Measurements from ENCODE around the gene LCN15. TPM values are rescaled to one million over a fixed set of nuclear protein-coding genes. Genes with fewer than 3 reads are reported as not detected.

Gene LCN15
- total RNA-seq, 1 donor from 2014 or later, result not detected

DNA sequence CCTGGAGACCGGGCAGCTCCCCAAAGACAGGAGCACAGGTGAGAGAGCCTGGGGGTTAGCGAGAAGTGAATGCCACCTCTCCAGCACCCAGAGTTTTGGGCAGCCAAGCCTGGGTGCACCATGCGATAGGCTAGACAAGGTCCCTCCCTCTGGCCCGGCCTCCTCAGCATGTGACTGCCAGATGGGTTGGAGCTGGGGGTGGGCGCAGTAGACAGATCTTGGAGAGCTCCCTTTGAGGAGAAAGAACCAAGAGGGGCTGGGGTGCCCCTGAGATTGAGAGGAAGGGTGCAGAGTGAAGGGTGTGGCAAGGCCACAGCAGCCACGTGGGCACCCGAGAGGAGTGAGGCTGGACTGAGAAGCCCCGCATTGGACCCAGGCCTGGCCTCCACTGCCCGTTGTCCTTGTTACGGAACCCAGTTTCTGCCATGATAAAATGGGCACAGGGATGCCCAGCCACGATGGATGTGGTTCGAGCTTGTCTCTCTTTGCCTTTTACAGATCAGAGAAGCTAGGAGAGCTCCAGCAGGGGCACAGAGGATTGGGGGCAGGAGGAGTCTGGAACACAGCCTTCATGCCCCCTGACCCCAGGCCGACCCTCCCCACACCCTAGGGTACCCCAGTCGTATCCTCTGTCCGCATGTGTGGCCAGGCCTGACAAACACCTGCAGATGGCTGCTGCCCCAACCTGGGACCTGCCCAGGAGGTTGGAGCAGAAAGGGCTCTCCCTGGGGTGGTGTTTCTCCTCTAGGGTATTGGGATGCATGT, 28.2 kb upstream of the LCN15 start:
- Histone ChIP-seq H2AFZ (ENCODE audit: low read depth, low read length) (no peak overlapping the region), H3K4me3 (ENCODE audit: insufficient read depth, low read depth, low read length) (no peak overlapping the region), H3K79me2 (ENCODE audit: insufficient read depth, low read length) (peaks cover 9% of the 10 kb centered on the region), H3K27me3 (ENCODE audit: insufficient read depth, low read length) (peaks cover 3% of the 10 kb centered on the region), H3K27ac (ENCODE audit: low read depth, low read length) (no peak overlapping the region), H3K9me3 (ENCODE audit: insufficient read depth, low read depth, low read length) (no peaks in the 10 kb centered on the region), H3K9ac (ENCODE audit: low read length) (no peak overlapping the region), H3K36me3 (ENCODE audit: insufficient read depth, low read length) (no peaks in the 10 kb centered on the region), H3K4me2 (ENCODE audit: low read length) (peak overlapping the region; percentile 98), H3K4me1 (ENCODE audit: insufficient read depth, low read length) (peaks cover 18% of the 10 kb centered on the region), H4K20me1 (ENCODE audit: insufficient read depth, low read length) (peaks cover 22% of the 10 kb centered on the region)
- Mint-ChIP-seq H3K9me3 (ENCODE audit: unreplicated experiment) (no peaks in the 10 kb centered on the region), H3K27me3 (ENCODE audit: low read depth, unreplicated experiment) (no peaks in the 10 kb centered on the region), H3K4me3 (ENCODE audit: unreplicated experiment) (peak overlapping the region; percentile 83), H3K27ac (ENCODE audit: unreplicated experiment) (no peak overlapping the region), H3K4me1 (ENCODE audit: low read depth, unreplicated experiment) (peaks cover 15% of the 10 kb centered on the region), H3K36me3 (ENCODE audit: low read depth, unreplicated experiment) (peaks cover 6% of the 10 kb centered on the region)
- FAIRE-seq, result no peak
- TF ChIP-seq EZH2 (IDR thresholded peaks at IDR 0.05; ENCODE audit: insufficient read depth, low read length), result no peak
- TF ChIP-seq, protein P1, sequence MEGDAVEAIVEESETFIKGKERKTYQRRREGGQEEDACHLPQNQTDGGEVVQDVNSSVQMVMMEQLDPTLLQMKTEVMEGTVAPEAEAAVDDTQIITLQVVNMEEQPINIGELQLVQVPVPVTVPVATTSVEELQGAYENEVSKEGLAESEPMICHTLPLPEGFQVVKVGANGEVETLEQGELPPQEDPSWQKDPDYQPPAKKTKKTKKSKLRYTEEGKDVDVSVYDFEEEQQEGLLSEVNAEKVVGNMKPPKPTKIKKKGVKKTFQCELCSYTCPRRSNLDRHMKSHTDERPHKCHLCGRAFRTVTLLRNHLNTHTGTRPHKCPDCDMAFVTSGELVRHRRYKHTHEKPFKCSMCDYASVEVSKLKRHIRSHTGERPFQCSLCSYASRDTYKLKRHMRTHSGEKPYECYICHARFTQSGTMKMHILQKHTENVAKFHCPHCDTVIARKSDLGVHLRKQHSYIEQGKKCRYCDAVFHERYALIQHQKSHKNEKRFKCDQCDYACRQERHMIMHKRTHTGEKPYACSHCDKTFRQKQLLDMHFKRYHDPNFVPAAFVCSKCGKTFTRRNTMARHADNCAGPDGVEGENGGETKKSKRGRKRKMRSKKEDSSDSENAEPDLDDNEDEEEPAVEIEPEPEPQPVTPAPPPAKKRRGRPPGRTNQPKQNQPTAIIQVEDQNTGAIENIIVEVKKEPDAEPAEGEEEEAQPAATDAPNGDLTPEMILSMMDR (IDR thresholded peaks at IDR 0.05; ENCODE audit: insufficient read depth, low read depth, low read length), result no peak
- no peak for DNase-seq (ENCODE audit: low read depth)

DNA sequence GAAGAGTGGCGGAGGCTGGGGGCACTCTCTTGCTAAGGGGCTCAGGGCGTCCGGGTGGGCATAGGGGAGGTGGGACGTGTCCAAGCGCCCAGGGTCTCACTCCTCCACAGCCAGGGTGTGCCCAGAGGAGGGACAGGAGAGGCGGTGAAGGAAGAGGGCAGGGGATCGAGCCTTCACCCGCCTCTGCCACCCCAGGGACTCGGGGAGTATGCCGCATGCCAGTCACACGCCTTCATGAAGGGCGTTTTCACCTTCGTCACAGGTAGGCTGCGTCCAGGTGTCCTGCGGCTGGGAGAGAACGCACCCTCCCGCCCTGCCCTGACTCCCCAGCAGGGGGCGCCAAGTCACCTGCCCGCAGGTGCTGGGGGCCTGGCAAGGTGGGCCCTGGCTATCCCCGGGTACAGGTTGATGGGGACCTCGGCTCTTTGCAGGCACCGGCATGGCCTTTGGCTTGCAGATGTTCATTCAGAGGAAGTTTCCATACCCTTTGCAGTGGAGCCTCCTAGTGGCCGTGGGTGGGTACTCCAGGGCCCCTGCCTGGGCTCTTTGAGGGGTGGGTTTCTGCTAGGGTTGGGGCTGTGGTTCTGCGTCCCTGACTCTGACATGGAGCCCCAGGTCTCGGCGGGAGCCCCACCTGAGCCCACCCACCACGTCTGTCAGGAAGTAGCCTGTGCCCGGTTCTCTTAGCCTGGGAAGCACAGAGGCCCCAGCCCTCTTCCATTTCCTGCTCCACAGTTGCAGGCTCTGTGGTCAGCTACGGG, 27.4 kb upstream of the LCN15 start:
- Mint-ChIP-seq H3K36me3 (ENCODE audit: low read depth, unreplicated experiment) (peaks cover 6% of the 10 kb centered on the region), H3K27ac (ENCODE audit: unreplicated experiment) (no peak overlapping the region), H3K4me1 (ENCODE audit: low read depth, unreplicated experiment) (peaks cover 8% of the 10 kb centered on the region), H3K27me3 (ENCODE audit: low read depth, unreplicated experiment) (no peaks in the 10 kb centered on the region), H3K4me3 (ENCODE audit: unreplicated experiment) (peak overlapping the region; percentile 83), H3K9me3 (ENCODE audit: unreplicated experiment) (no peaks in the 10 kb centered on the region)
- peak overlapping the region; percentile 86 for H2AFZ ChIP-seq (ENCODE audit: low read depth, low read length)
- no peaks in the 10 kb centered on the region for H3K9me3 ChIP-seq (ENCODE audit: insufficient read depth, low read depth, low read length)
- H4K20me1 ChIP-seq (ENCODE audit: insufficient read depth, low read length), result peaks cover 22% of the 10 kb centered on the region
- H3K9ac ChIP-seq (ENCODE audit: low read length), result peak overlapping the region; percentile 84
- no peak for FAIRE-seq
- peaks cover 6% of the 10 kb centered on the region for H3K27me3 ChIP-seq (ENCODE audit: insufficient read depth, low read length)
- peaks cover 17% of the 10 kb centered on the region for H3K4me1 ChIP-seq (ENCODE audit: insufficient read depth, low read length)
- no peaks in the 10 kb centered on the region for H3K36me3 ChIP-seq (ENCODE audit: insufficient read depth, low read length)
- peak overlapping the region; percentile 48 for H3K27ac ChIP-seq (ENCODE audit: low read depth, low read length)
- H3K4me3 ChIP-seq (ENCODE audit: insufficient read depth, low read depth, low read length), result peak overlapping the region; percentile 83
- H3K4me2 ChIP-seq (ENCODE audit: low read length), result peak overlapping the region; percentile 98
- peaks cover 9% of the 10 kb centered on the region for H3K79me2 ChIP-seq (ENCODE audit: insufficient read depth, low read length)
- no peak for TF ChIP-seq EZH2 (IDR thresholded peaks at IDR 0.05; ENCODE audit: insufficient read depth, low read length)
- TF ChIP-seq, protein P1 (IDR thresholded peaks at IDR 0.05; ENCODE audit: insufficient read depth, low read depth, low read length), result peak; percentile 76
- no peak for DNase-seq (ENCODE audit: low read depth)

All from astrocyte (in vitro differentiated cells and primary cell).